HG03460 (cell line): ENCODE data around the gene ADCY9.

Experiments used
- ATAC-seq: cut with Tn5 transposase; IDR thresholded peaks from one replicate; pipeline ENCODE4 v1.9.1; 2021; ENCODE audit not compliant: unreplicated experiment

The ADCY9 gene

GRCh38 chr16:4124535-4125294 is 8.5 kb upstream of the ADCY9 start:
- ATAC-seq, result no peak

- no peak for ATAC-seq
These were observed 7.5 kb upstream of the ADCY9 start for GRCh38 chr16:4123616-4124300.

GRCh38 chr16:4120176-4120575 is 3.9 kb upstream of the ADCY9 start:
- no peak for ATAC-seq

- no peak for ATAC-seq
These were observed 972 bp upstream of the ADCY9 start for GRCh38 chr16:4117250-4117578.

- peak; percentile 12 for ATAC-seq
These were observed 308 bp downstream of the ADCY9 start for GRCh38 chr16:4115949-4116318.

- peak; percentile 25 for ATAC-seq
These were observed 863 bp downstream of the ADCY9 start for GRCh38 chr16:4115209-4115948.

- no peak for ATAC-seq
These were observed 1.7 kb downstream of the ADCY9 start for GRCh38 chr16:4114257-4115208.

- ATAC-seq, result no peak
These were observed 2.6 kb downstream of the ADCY9 start for GRCh38 chr16:4113358-4114256.

GRCh38 chr16:4111748-4112696 is 4.2 kb downstream of the ADCY9 start:
- no peak for ATAC-seq

GRCh38 chr16:4110680-4111079 is 5.6 kb downstream of the ADCY9 start:
- ATAC-seq, result no peak

GRCh38 chr16:4110065-4110464 is 6.2 kb downstream of the ADCY9 start:
- no peak for ATAC-seq

GRCh38 chr16:4109250-4109736 is 6.9 kb downstream of the ADCY9 start:
- no peak for ATAC-seq

- ATAC-seq, result no peak
These were observed 9.7 kb downstream of the ADCY9 start for GRCh38 chr16:4106516-4106915.

- no peak for ATAC-seq
These were observed 10.4 kb downstream of the ADCY9 start for GRCh38 chr16:4105848-4106247.

- no peak for ATAC-seq
These were observed 12.5 kb downstream of the ADCY9 start for GRCh38 chr16:4103745-4104144.

GRCh38 chr16:4101421-4102219 is 14.6 kb downstream of the ADCY9 start:
- ATAC-seq, result no peak

- ATAC-seq, result no peak
These were observed 17.7 kb downstream of the ADCY9 start for GRCh38 chr16:4098501-4098900.

- ATAC-seq, result no peak
These were observed 18.4 kb downstream of the ADCY9 start for GRCh38 chr16:4097826-4098240.
